ENCODE results near the gene PNPLA7.
"Not testable (repeated sequence)": the region's sequence is repeated elsewhere in the genome, so short reads cannot be mapped to it uniquely, and the experiment has no call there.

Gene PNPLA7

GRCh38 chr9:137575716-137576411 lies 25.7 kb upstream of the PNPLA7 start:
- no peak for DNase-seq (ENCODE audit: low spot score)
- no peak for TF ChIP-seq CTCF (IDR thresholded peaks at IDR 0.05; ENCODE audit: extremely low read depth, insufficient read depth, missing control alignments)
- in situ Hi-C loops (cut with MboI; ENCODE audit: low pct_unique_long_range_greater_than_20kb, low sequenced_read_pairs, unreplicated experiment): no loop called here

- in situ Hi-C loops (cut with MboI; ENCODE audit: low pct_unique_long_range_greater_than_20kb, low sequenced_read_pairs, unreplicated experiment): no loop called here
- no peak for DNase-seq (ENCODE audit: low spot score)
- TF ChIP-seq CTCF (IDR thresholded peaks at IDR 0.05; ENCODE audit: extremely low read depth, insufficient read depth, missing control alignments): no peak
Observed at GRCh38 chr9:137575364-137575715, 25.1 kb upstream of the PNPLA7 start.

- DNase-seq (ENCODE audit: low spot score): no peak
- in situ Hi-C loops (cut with MboI; ENCODE audit: low pct_unique_long_range_greater_than_20kb, low sequenced_read_pairs, unreplicated experiment): no loop called here
- TF ChIP-seq CTCF (IDR thresholded peaks at IDR 0.05; ENCODE audit: extremely low read depth, insufficient read depth, missing control alignments): no peak
Observed at GRCh38 chr9:137574192-137574591, 24.0 kb upstream of the PNPLA7 start.

- in situ Hi-C loops (cut with MboI; ENCODE audit: low pct_unique_long_range_greater_than_20kb, low sequenced_read_pairs, unreplicated experiment): no loop called here
- DNase-seq (ENCODE audit: low spot score): no peak
- no peak for TF ChIP-seq CTCF (IDR thresholded peaks at IDR 0.05; ENCODE audit: extremely low read depth, insufficient read depth, missing control alignments)
Observed at GRCh38 chr9:137570566-137570965, 20.4 kb upstream of the PNPLA7 start.

- in situ Hi-C loops (cut with MboI; ENCODE audit: low pct_unique_long_range_greater_than_20kb, low sequenced_read_pairs, unreplicated experiment): no loop called here
- TF ChIP-seq CTCF (IDR thresholded peaks at IDR 0.05; ENCODE audit: extremely low read depth, insufficient read depth, missing control alignments): no peak
- DNase-seq (ENCODE audit: low spot score): no peak
Observed at GRCh38 chr9:137569609-137570203, 19.5 kb upstream of the PNPLA7 start.

GRCh38 chr9:137568445-137568844 lies 18.2 kb upstream of the PNPLA7 start:
- in situ Hi-C loops (cut with MboI; ENCODE audit: low pct_unique_long_range_greater_than_20kb, low sequenced_read_pairs, unreplicated experiment); DNase-seq (ENCODE audit: low spot score): not testable (repeated sequence)

- TF ChIP-seq CTCF (IDR thresholded peaks at IDR 0.05; ENCODE audit: extremely low read depth, insufficient read depth, missing control alignments): no peak
- DNase-seq (ENCODE audit: low spot score): no peak
- in situ Hi-C loops (cut with MboI; ENCODE audit: low pct_unique_long_range_greater_than_20kb, low sequenced_read_pairs, unreplicated experiment): no loop called here
Observed at GRCh38 chr9:137564817-137565411, 14.7 kb upstream of the PNPLA7 start.

All from GM13977 (cell line).